Stomach (tissue), 9 donors: ENCODE measurements around the gene LRRC8B. TPM values are rescaled to one million over a fixed set of nuclear protein-coding genes. Genes with fewer than 3 reads are reported as not detected.

Experiments
- DNase-seq, 2 donors: peaks; one replicate each; pipeline versions ENCODE4 v3.0.0 to v3.0.0-alpha.2; 2013 to 2019
- H3K27ac ChIP-seq, 5 donors: fragments of 200-600 bp in 4 of 5; sonication (generic) in 4 of 5; one replicate each; pipeline ENCODE4 v1.5.1; 2013 to 2019; ENCODE audit warnings: mild to moderate bottlenecking in 1 of 5, moderate library complexity in 1 of 5
- H3K27me3 ChIP-seq, 3 donors: fragments of 200-600 bp; sonication (generic); one replicate each; pipeline ENCODE4 v1.5.1; 2017 to 2019; ENCODE audit warnings: mixed run types in 1 of 3
- H3K36me3 ChIP-seq, 4 donors: fragments of 200-600 bp; sonication (generic); 1 replicate in 3 of 4; 2 replicates in 1 of 4; pipeline ENCODE4 v1.5.1; 2016 to 2019
- H3K4me1 ChIP-seq, 4 donors: fragments of 200-600 bp; sonication (generic); one replicate each; pipeline ENCODE4 v1.5.1; 2016 to 2019
- H3K4me3 ChIP-seq, 4 donors: fragments of 200-600 bp; sonication (generic) in 3 of 4; one replicate each; pipeline ENCODE4 v1.5.1; 2016 to 2019; ENCODE audit warnings: mild to moderate bottlenecking in 1 of 4
- H3K9me3 ChIP-seq, 4 donors: fragments of 200-600 bp; sonication (generic); one replicate each; pipeline ENCODE4 v1.5.1; 2016 to 2019
- CTCF ChIP-seq, 7 experiments: fragments of 450-650 bp in 4 of 7; fragments of 200-600 bp in 3 of 7; sonication (generic) in 3 of 7; IDR thresholded peaks; one replicate each; pipeline ENCODE4 v1.5.1; 2016 to 2019; ENCODE audit warnings: antibody characterized with exemption in 7 of 7, control low read depth in 2 of 7, mild to moderate bottlenecking in 1 of 7
- EP300 ChIP-seq: sonication (generic); formaldehyde crosslinking; IDR thresholded peaks from one replicate; pipeline ENCODE4 v1.6.1; 2017; ENCODE audit warnings: antibody characterized with exemption
- POLR2A ChIP-seq, 4 donors: fragments of 450-650 bp; IDR thresholded peaks; one replicate each; pipeline ENCODE4 v1.6.1; 2016; ENCODE audit warnings: antibody characterized with exemption in 4 of 4, control low read depth in 2 of 4, mild to moderate bottlenecking in 1 of 4, moderate library complexity in 1 of 4
- POLR2AphosphoS5 ChIP-seq, 3 donors: sonication (generic); formaldehyde crosslinking; IDR thresholded peaks; one replicate each; pipeline ENCODE4 v1.6.1; 2016; ENCODE audit warnings: antibody characterized with exemption in 3 of 3
- WGBS, 5 donors: extraction: QIAGEN DNeasy Blood & Tissue Kit in 3 of 5; methylation state at CpG; one replicate each; pipeline versions ENCODE4 v1.1.5 to v1.1.7; 2013 to 2018; 5-methylcytosine and 5-hydroxymethylcytosine counted together
- intact Hi-C: fragments of 100-400 bp; cut with DNase I; formaldehyde crosslinking; loops from one replicate; pipeline ENCODE4 v1.15.1; 2023; ENCODE audit warnings: low total_unique reads
- polyA plus RNA-seq, 3 donors: library from polyadenylated mRNA; stranded (reverse); fragments of 200-250 nt; gene quantifications; one replicate each; pipeline ENCODE4 v1.2.3, GENCODE V29; 2013
- total RNA-seq, 5 donors: library from RNA; depleted of rRNA; stranded (reverse); fragments of >200 nt; gene quantifications; one replicate each; pipeline versions ENCODE4 v1.1.0 to v1.2.3, GENCODE V29; 2014 to 2016
- donor health status: healthy with polysubstance abuse.
- donor health status: Bipolar disorder and iron deficiency.
- donor health status: healthy.

LRRC8B gene
- total and polyA plus RNA-seq, 8 donors: 1.2 to 27.4 (median 7.1) TPM

GRCh38 chr1:89576013-89576412 is 51.4 kb downstream of the LRRC8B start:
- TF ChIP-seq CTCF (IDR thresholded peaks at IDR 0.05) (no peak), POLR2A (IDR thresholded peaks at IDR 0.05) (no peak), POLR2AphosphoS5 (IDR thresholded peaks at IDR 0.05) (no peak), EP300 (no peak)
- intact Hi-C loops: no loop called here
- Histone ChIP-seq H3K4me1 (no peaks in the 10 kb centered on the region), H3K36me3 (peaks cover 0 to 15% (median 13%) of the 10 kb centered on the region in 4 donors), H3K27me3 (no peaks in the 10 kb centered on the region), H3K9me3 (no peaks in the 10 kb centered on the region), H3K4me3 (no peak overlapping the region), H3K27ac (no peak overlapping the region)
- DNase-seq: no peak
- 81 to 91% (median 86%) methylated on average over 3 of the region's 3 CpGs for WGBS, 5 donors

- intact Hi-C loops: no loop called here
- Histone ChIP-seq H3K4me1 (no peaks in the 10 kb centered on the region), H3K36me3 (peaks cover 10 to 29% (median 25%) of the 10 kb centered on the region in 4 donors), H3K9me3 (no peaks in the 10 kb centered on the region), H3K27me3 (no peaks in the 10 kb centered on the region), H3K4me3 (no peak overlapping the region), H3K27ac (no peak overlapping the region)
- no peak for DNase-seq
- WGBS, 5 donors: 91 to 100% (median 99%) methylated on average over 1 of the region's 1 CpG
- TF ChIP-seq POLR2A (IDR thresholded peaks at IDR 0.05) (no peak), CTCF (IDR thresholded peaks at IDR 0.05) (no peak), POLR2AphosphoS5 (IDR thresholded peaks at IDR 0.05) (no peak), EP300 (no peak)
Measured at GRCh38 chr1:89578151-89578550, 53.5 kb downstream of the LRRC8B start.

- intact Hi-C loops: no loop called here
- Histone ChIP-seq H3K9me3 (no peaks in the 10 kb centered on the region), H3K36me3 (peaks cover 11 to 39% (median 35%) of the 10 kb centered on the region in 4 donors), H3K27me3 (no peaks in the 10 kb centered on the region), H3K4me1 (no peaks in the 10 kb centered on the region), H3K27ac (no peak overlapping the region), H3K4me3 (no peak overlapping the region)
- DNase-seq: no peak
- TF ChIP-seq POLR2AphosphoS5 (IDR thresholded peaks at IDR 0.05): no peak
- TF ChIP-seq CTCF (IDR thresholded peaks at IDR 0.05): no peak
- no peak for TF ChIP-seq EP300
- no peak for TF ChIP-seq POLR2A (IDR thresholded peaks at IDR 0.05)
- 34 to 76% (median 60%) methylated on average over 2 of the region's 2 CpGs for WGBS, 5 donors
Measured at GRCh38 chr1:89578946-89579684, 54.5 kb downstream of the LRRC8B start.

- TF ChIP-seq CTCF (IDR thresholded peaks at IDR 0.05) (no peak), POLR2A (IDR thresholded peaks at IDR 0.05) (no peak), POLR2AphosphoS5 (IDR thresholded peaks at IDR 0.05) (no peak), EP300 (no peak)
- Histone ChIP-seq H3K27ac (no peak overlapping the region), H3K36me3 (peaks cover 11 to 43% (median 39%) of the 10 kb centered on the region in 4 donors), H3K27me3 (no peaks in the 10 kb centered on the region), H3K9me3 (no peaks in the 10 kb centered on the region), H3K4me1 (no peaks in the 10 kb centered on the region), H3K4me3 (no peak overlapping the region)
- 91 to 95% (median 94%) methylated on average over 7 of the region's 7 CpGs for WGBS, 5 donors
- no peak for DNase-seq
- intact Hi-C loops: no loop called here
Measured at GRCh38 chr1:89580036-89580435, 55.4 kb downstream of the LRRC8B start.
